Glomerular visceral epithelial cell (primary cell): Measurements from ENCODE around the gene ANGPTL7.
A peak's percentile ranks its signal among the peaks of the same experiment; 100 is the strongest.
"Not testable (repeated sequence)": the region's sequence is repeated elsewhere in the genome, so short reads cannot be mapped to it uniquely, and the experiment has no call there.

Source experiments
- DNase-seq: peaks from one replicate; pipeline ENCODE4 v3.0.0-alpha.2; 2016; ENCODE audit errors: extremely low spot score

ANGPTL7 gene

GRCh38 chr1:11188858-11189451 lies at the start of gene ANGPTL7:
Gene ANGPTL7 (plus strand): TSS chr1:11189355. CDS start chr1:11189580, 225 bp downstream.
- DNase-seq, result no peak

GRCh38 chr1:11142618-11143391 lies 46.4 kb upstream of the ANGPTL7 start:
- DNase-seq, result no peak

GRCh38 chr1:11143401-11143800 lies 45.8 kb upstream of the ANGPTL7 start:
- no peak for DNase-seq

- DNase-seq, result no peak
These were observed 45.2 kb upstream of the ANGPTL7 start for GRCh38 chr1:11143907-11144306.

- DNase-seq, result no peak
These were observed 44.4 kb upstream of the ANGPTL7 start for GRCh38 chr1:11144570-11145256.

GRCh38 chr1:11145741-11146140 lies 43.4 kb upstream of the ANGPTL7 start:
- DNase-seq, result no peak

GRCh38 chr1:11147197-11147770 lies 41.9 kb upstream of the ANGPTL7 start:
- no peak for DNase-seq

GRCh38 chr1:11150326-11150725 lies 38.8 kb upstream of the ANGPTL7 start:
- DNase-seq, result no peak

GRCh38 chr1:11151114-11151513 lies 38.0 kb upstream of the ANGPTL7 start:
- no peak for DNase-seq

- DNase-seq, result no peak
These were observed 37.1 kb upstream of the ANGPTL7 start for GRCh38 chr1:11151826-11152612.

- no peak for DNase-seq
These were observed 36.4 kb upstream of the ANGPTL7 start for GRCh38 chr1:11152755-11153154.

- DNase-seq, result no peak
These were observed 36.0 kb upstream of the ANGPTL7 start for GRCh38 chr1:11153184-11153583.

- DNase-seq, result no peak
These were observed 32.7 kb upstream of the ANGPTL7 start for GRCh38 chr1:11156441-11156840.

- no peak for DNase-seq
These were observed 32.2 kb upstream of the ANGPTL7 start for GRCh38 chr1:11156963-11157362.

- no peak for DNase-seq
These were observed 31.8 kb upstream of the ANGPTL7 start for GRCh38 chr1:11157394-11157793.

GRCh38 chr1:11157867-11158266 lies 31.3 kb upstream of the ANGPTL7 start:
- DNase-seq, result no peak

GRCh38 chr1:11158291-11158690 lies 30.9 kb upstream of the ANGPTL7 start:
- DNase-seq, result peak; percentile 20

GRCh38 chr1:11158720-11159321 lies 30.3 kb upstream of the ANGPTL7 start:
- DNase-seq, result peak; percentile 61

- DNase-seq, result not testable (repeated sequence)
These were observed 26.4 kb upstream of the ANGPTL7 start for GRCh38 chr1:11162752-11163151.

GRCh38 chr1:11166744-11167143 lies 22.4 kb upstream of the ANGPTL7 start:
- not testable (repeated sequence) for DNase-seq

GRCh38 chr1:11168731-11169130 lies 20.4 kb upstream of the ANGPTL7 start:
- DNase-seq, result peak; percentile 51
